HepG2 (cell line): ENCODE data around the gene AUP1. TPM values are rescaled to one million over a fixed set of nuclear protein-coding genes. Genes with fewer than 3 reads are reported as not detected.

Experiments used
- IKZF1 ChIP-seq: fragments of 450-650 bp; IDR thresholded peaks from 2 replicates; pipeline ENCODE4 v1.7.1; 2016
- MEIS2 ChIP-seq: sonication (generic); formaldehyde crosslinking; IDR thresholded peaks from 2 replicates; pipeline ENCODE4 v1.9.0; 2021; ENCODE audit warnings: mild to moderate bottlenecking, missing genetic modification reagents
- NCOA5 ChIP-seq: sonication (generic); formaldehyde crosslinking; IDR thresholded peaks from 2 replicates; pipeline ENCODE4 v1.4.0; 2020; ENCODE audit warnings: missing genetic modification reagents
- NR2C2 ChIP-seq: sonication (generic); formaldehyde crosslinking; IDR thresholded peaks from 2 replicates; pipeline ENCODE4 v1.4.0; 2020; ENCODE audit warnings: missing genetic modification reagents, mild to moderate bottlenecking, moderate library complexity, borderline replicate concordance
- PRPF4 ChIP-seq: fragments of 200-400 bp; formaldehyde crosslinking; IDR thresholded peaks from 2 replicates; pipeline ENCODE4 v1.6.1; 2016; ENCODE audit warnings: low read length, low read depth; ENCODE audit not compliant: poor library complexity, severe bottlenecking
- ZNF441 ChIP-seq: sonication (generic); formaldehyde crosslinking; IDR thresholded peaks from 2 replicates; pipeline ENCODE4 v1.7.0; 2021; ENCODE audit warnings: missing genetic modification reagents, borderline replicate concordance
- polyA plus RNA-seq, 8 experiments: library from polyadenylated mRNA; depleted of rRNA in 3 of 8; stranded (reverse) in 7 of 8; unstranded in 1 of 8; fragments of >200 nt; fragmentation: Illumina TruSeq in 4 of 8; extraction: Trizol in 4 of 8; gene quantifications; 2 replicates each; pipeline versions ENCODE4 v1.2.1 to v1.2.3, GENCODE V29; 2011 to 2016; ENCODE audit warnings: low read depth in 4 of 8, missing spikeins in 1 of 8, mixed read lengths in 1 of 8; ENCODE audit not compliant: insufficient read depth in 1 of 8
- total RNA-seq, 5 experiments: library from RNA; depleted of rRNA; stranded (reverse); fragments of >200 nt; fragmentation: Illumina TruSeq; extraction: Trizol; gene quantifications; 2 replicates each; pipeline ENCODE4 v1.2.3, GENCODE V29; 2016; ENCODE audit warnings: low read depth in 1 of 5
- TF ChIP-seq, protein P1 (sequence below): sonication (generic); formaldehyde crosslinking; IDR thresholded peaks from 2 replicates; pipeline ENCODE4 v1.4.0; 2020; ENCODE audit warnings: mild to moderate bottlenecking, missing genetic modification reagents, borderline replicate concordance
- TF ChIP-seq, protein P2 (sequence below): sonication (generic); formaldehyde crosslinking; IDR thresholded peaks from 2 replicates; pipeline ENCODE4 v1.4.0; 2020; ENCODE audit warnings: missing genetic modification reagents, low read depth, mild to moderate bottlenecking, borderline replicate concordance
- TF ChIP-seq, protein P3 (sequence below): sonication (generic); formaldehyde crosslinking; IDR thresholded peaks from 2 replicates; pipeline ENCODE4 v1.4.0; 2020; ENCODE audit warnings: missing genetic modification reagents, borderline replicate concordance
- TF ChIP-seq, protein P4 (sequence below): IDR thresholded peaks from 2 replicates; pipeline ENCODE4 v1.4.0; 2020; ENCODE audit warnings: mild to moderate bottlenecking, missing genetic modification reagents
- TF ChIP-seq, protein P5 (sequence below), 2 experiments: sonication (generic) in 1 of 2; formaldehyde crosslinking in 1 of 2; IDR thresholded peaks; 2 replicates each; pipeline versions ENCODE4 v1.4.0 to v1.6.1; 2018 to 2020; ENCODE audit warnings: missing genetic modification reagents in 2 of 2, borderline replicate concordance in 1 of 2, low read depth in 1 of 2, mild to moderate bottlenecking in 1 of 2, missing biosample characterization in 1 of 2

Gene AUP1
- total and polyA plus RNA-seq, 2 of the 13 experiments (the other 11 are each of a cell fraction or from before 2014, with no cell fraction given) = 174 to 267 TPM

DNA sequence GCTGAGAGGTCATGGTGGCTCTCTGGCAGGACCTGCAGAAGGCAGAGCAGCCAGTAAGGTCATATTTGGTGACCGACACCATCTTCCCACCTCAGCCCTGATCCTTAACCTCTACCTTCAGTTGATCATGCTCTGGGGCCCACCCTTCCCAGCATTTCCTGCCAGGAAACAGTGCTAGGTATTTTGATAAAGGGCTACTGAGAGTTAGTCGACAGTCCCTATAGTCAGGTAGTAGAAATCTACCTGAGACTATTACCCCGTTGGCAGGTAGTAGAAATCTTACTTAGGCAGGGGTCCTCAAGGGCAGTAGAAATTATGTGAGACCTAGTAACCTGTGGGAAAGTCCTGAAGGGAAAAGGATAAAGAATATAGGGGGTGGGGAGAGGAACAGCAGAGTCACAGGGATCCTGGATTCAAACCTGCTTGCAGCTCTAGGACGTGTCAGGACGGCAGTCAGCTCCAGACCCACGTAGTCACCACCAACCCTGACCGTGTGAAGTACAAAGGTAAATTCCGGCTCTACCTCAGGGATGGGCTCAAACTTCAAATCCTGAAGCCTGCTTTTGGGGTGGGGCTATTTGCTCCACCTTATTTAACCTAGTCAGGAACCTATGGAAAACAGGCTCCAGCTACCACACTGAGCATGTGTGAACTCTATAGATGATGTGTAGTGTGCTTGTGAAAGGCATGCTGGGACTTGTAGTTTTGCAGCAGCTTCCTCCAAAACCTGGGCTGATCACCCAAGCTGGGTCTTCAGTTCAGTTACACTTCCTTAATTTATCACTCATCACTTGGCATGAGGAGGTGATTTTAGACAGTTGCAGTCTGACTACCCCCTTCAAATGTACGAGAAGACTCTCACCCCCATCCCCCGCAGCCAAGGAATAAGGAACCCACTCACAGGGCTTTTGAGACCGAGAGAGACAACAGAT, 3.5 kb downstream of the AUP1 start, which contains the start of gene DQX1 (continued):
- TF ChIP-seq, protein P1, sequence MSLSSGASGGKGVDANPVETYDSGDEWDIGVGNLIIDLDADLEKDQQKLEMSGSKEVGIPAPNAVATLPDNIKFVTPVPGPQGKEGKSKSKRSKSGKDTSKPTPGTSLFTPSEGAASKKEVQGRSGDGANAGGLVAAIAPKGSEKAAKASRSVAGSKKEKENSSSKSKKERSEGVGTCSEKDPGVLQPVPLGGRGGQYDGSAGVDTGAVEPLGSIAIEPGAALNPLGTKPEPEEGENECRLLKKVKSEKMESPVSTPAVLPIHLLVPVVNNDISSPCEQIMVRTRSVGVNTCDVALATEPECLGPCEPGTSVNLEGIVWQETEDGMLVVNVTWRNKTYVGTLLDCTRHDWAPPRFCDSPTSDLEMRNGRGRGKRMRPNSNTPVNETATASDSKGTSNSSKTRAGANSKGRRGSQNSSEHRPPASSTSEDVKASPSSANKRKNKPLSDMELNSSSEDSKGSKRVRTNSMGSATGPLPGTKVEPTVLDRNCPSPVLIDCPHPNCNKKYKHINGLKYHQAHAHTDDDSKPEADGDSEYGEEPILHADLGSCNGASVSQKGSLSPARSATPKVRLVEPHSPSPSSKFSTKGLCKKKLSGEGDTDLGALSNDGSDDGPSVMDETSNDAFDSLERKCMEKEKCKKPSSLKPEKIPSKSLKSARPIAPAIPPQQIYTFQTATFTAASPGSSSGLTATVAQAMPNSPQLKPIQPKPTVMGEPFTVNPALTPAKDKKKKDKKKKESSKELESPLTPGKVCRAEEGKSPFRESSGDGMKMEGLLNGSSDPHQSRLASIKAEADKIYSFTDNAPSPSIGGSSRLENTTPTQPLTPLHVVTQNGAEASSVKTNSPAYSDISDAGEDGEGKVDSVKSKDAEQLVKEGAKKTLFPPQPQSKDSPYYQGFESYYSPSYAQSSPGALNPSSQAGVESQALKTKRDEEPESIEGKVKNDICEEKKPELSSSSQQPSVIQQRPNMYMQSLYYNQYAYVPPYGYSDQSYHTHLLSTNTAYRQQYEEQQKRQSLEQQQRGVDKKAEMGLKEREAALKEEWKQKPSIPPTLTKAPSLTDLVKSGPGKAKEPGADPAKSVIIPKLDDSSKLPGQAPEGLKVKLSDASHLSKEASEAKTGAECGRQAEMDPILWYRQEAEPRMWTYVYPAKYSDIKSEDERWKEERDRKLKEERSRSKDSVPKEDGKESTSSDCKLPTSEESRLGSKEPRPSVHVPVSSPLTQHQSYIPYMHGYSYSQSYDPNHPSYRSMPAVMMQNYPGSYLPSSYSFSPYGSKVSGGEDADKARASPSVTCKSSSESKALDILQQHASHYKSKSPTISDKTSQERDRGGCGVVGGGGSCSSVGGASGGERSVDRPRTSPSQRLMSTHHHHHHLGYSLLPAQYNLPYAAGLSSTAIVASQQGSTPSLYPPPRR (CRISPR knock-in tag) = no peak; the same call in 1 of the 2 replicates
- TF ChIP-seq, protein P2, sequence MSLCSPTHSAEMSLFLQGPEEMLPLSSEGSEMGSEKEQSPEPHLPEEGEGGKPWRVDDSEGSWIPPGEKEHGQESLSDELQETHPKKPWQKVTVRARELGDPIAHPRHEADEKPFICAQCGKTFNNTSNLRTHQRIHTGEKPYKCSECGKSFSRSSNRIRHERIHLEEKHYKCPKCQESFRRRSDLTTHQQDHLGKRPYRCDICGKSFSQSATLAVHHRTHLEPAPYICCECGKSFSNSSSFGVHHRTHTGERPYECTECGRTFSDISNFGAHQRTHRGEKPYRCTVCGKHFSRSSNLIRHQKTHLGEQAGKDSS (CRISPR knock-in tag) = no peak
- TF ChIP-seq ZNF441 (CRISPR knock-in tag) = peak; percentile 78; the same call in 1 of the 2 replicates
- no peak for TF ChIP-seq PRPF4
- TF ChIP-seq IKZF1 = no peak
- TF ChIP-seq, protein P3, sequence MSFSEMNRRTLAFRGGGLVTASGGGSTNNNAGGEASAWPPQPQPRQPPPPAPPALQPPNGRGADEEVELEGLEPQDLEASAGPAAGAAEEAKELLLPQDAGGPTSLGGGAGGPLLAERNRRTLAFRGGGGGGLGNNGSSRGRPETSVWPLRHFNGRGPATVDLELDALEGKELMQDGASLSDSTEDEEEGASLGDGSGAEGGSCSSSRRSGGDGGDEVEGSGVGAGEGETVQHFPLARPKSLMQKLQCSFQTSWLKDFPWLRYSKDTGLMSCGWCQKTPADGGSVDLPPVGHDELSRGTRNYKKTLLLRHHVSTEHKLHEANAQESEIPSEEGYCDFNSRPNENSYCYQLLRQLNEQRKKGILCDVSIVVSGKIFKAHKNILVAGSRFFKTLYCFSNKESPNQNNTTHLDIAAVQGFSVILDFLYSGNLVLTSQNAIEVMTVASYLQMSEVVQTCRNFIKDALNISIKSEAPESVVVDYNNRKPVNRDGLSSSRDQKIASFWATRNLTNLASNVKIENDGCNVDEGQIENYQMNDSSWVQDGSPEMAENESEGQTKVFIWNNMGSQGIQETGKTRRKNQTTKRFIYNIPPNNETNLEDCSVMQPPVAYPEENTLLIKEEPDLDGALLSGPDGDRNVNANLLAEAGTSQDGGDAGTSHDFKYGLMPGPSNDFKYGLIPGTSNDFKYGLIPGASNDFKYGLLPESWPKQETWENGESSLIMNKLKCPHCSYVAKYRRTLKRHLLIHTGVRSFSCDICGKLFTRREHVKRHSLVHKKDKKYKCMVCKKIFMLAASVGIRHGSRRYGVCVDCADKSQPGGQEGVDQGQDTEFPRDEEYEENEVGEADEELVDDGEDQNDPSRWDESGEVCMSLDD (CRISPR knock-in tag) = no peak
- TF ChIP-seq, protein P4, sequence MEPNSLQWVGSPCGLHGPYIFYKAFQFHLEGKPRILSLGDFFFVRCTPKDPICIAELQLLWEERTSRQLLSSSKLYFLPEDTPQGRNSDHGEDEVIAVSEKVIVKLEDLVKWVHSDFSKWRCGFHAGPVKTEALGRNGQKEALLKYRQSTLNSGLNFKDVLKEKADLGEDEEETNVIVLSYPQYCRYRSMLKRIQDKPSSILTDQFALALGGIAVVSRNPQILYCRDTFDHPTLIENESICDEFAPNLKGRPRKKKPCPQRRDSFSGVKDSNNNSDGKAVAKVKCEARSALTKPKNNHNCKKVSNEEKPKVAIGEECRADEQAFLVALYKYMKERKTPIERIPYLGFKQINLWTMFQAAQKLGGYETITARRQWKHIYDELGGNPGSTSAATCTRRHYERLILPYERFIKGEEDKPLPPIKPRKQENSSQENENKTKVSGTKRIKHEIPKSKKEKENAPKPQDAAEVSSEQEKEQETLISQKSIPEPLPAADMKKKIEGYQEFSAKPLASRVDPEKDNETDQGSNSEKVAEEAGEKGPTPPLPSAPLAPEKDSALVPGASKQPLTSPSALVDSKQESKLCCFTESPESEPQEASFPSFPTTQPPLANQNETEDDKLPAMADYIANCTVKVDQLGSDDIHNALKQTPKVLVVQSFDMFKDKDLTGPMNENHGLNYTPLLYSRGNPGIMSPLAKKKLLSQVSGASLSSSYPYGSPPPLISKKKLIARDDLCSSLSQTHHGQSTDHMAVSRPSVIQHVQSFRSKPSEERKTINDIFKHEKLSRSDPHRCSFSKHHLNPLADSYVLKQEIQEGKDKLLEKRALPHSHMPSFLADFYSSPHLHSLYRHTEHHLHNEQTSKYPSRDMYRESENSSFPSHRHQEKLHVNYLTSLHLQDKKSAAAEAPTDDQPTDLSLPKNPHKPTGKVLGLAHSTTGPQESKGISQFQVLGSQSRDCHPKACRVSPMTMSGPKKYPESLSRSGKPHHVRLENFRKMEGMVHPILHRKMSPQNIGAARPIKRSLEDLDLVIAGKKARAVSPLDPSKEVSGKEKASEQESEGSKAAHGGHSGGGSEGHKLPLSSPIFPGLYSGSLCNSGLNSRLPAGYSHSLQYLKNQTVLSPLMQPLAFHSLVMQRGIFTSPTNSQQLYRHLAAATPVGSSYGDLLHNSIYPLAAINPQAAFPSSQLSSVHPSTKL (CRISPR knock-in tag) = peak; percentile 69; the same call in 1 of the 2 replicates
- TF ChIP-seq NR2C2 (CRISPR knock-in tag) = peak; percentile 95
- TF ChIP-seq MEIS2 (CRISPR knock-in tag) = no peak
- no peak for TF ChIP-seq NCOA5
- TF ChIP-seq, protein P5, sequence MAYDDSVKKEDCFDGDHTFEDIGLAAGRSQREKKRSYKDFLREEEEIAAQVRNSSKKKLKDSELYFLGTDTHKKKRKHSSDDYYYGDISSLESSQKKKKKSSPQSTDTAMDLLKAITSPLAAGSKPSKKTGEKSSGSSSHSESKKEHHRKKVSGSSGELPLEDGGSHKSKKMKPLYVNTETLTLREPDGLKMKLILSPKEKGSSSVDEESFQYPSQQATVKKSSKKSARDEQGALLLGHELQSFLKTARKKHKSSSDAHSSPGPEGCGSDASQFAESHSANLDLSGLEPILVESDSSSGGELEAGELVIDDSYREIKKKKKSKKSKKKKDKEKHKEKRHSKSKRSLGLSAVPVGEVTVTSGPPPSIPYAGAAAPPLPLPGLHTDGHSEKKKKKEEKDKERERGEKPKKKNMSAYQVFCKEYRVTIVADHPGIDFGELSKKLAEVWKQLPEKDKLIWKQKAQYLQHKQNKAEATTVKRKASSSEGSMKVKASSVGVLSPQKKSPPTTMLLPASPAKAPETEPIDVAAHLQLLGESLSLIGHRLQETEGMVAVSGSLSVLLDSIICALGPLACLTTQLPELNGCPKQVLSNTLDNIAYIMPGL (CRISPR knock-in tag; IDR thresholded peaks at IDR 0.05; ENCODE audit: borderline replicate concordance in 1 of 2, low read depth in 1 of 2) = peak; percentile 24 to 52; a peak in 1 of 4 replicates
